ENCODE results near the gene CD59. TPM values are rescaled to one million over a fixed set of nuclear protein-coding genes. Genes with fewer than 3 reads are reported as not detected.

CD59 gene
- total and polyA plus RNA-seq, 2 of the 13 experiments (the other 11 are each of a cell fraction or from before 2014, with no cell fraction given): 127 to 289 TPM

GRCh38 chr11:33770236-33770635 lies 34.0 kb upstream of the CD59 start (continued):
- TF ChIP-seq ZNF639 (CRISPR knock-in tag; conservative IDR thresholded peaks at IDR 0.05): no peak

- H3K4me2 ChIP-seq (ENCODE audit: low read depth, low read length): no peak overlapping the region
- no peak for FAIRE-seq
- no peak for TF ChIP-seq BCLAF1 (IDR thresholded peaks at IDR 0.05)
- TF ChIP-seq ZNF207 (IDR thresholded peaks at IDR 0.05; ENCODE audit: borderline replicate concordance): no peak
- TF ChIP-seq KDM3A (CRISPR knock-in tag; IDR thresholded peaks at IDR 0.05; ENCODE audit: low read depth): no peak
- TF ChIP-seq CERS6 (CRISPR knock-in tag; IDR thresholded peaks at IDR 0.05): no peak
- TF ChIP-seq CC2D1A (CRISPR knock-in tag; IDR thresholded peaks at IDR 0.05): no peak
- no peak for TF ChIP-seq REST (IDR thresholded peaks at IDR 0.05; ENCODE audit: borderline replicate concordance in 1 of 2, low read depth in 1 of 2, low read length in 2 of 2)
- TF ChIP-seq DNMT3B (CRISPR knock-in tag; conservative IDR thresholded peaks at IDR 0.05): no peak
- no peak for TF ChIP-seq ZNF20 (CRISPR knock-in tag; IDR thresholded peaks at IDR 0.05)
- no peak for TF ChIP-seq ZNF383 (CRISPR knock-in tag; IDR thresholded peaks at IDR 0.05; ENCODE audit: borderline replicate concordance)
- TF ChIP-seq ZNF564 (CRISPR knock-in tag; IDR thresholded peaks at IDR 0.05): no peak
- TF ChIP-seq HOXA5 (CRISPR knock-in tag; IDR thresholded peaks at IDR 0.05): no peak
- no peak for TF ChIP-seq XRCC5 (optimal IDR thresholded peaks at IDR 0.05; ENCODE audit: low read length)
- TF ChIP-seq ZNF550 (CRISPR knock-in tag; IDR thresholded peaks at IDR 0.05; ENCODE audit: borderline replicate concordance): no peak
- TF ChIP-seq KDM4B (CRISPR knock-in tag; IDR thresholded peaks at IDR 0.05): no peak
- TF ChIP-seq SRSF1 (optimal IDR thresholded peaks at IDR 0.05; ENCODE audit: low read depth, low read length): no peak
Observed at GRCh38 chr11:33769542-33769941, 33.3 kb upstream of the CD59 start.

More at GRCh38 chr11:33769542-33769941, 33.3 kb upstream of the CD59 start:
- intact Hi-C loops (cut with micrococcal nuclease; ENCODE audit: unreplicated experiment) (no loop called here), in situ Hi-C loops (cut with HindIII; ENCODE audit: extremely low pct_ligation_motif_present, low pct_unique_long_range_greater_than_20kb) (no loop called here)
- no TSS peak for BruUV-seq (replicated peaks)
- Histone ChIP-seq H3K4me3 (replicated peaks in 1 of 3; ENCODE audit: insufficient read depth in 1 of 3, low read depth in 2 of 3, low read length in 3 of 3) (no peak overlapping the region), H3K27ac (ENCODE audit: extremely low read length, insufficient read depth, low read length) (no peak overlapping the region), H3K4me1 (ENCODE audit: insufficient read depth, low read length) (peaks cover 25% of the 10 kb centered on the region), H4K20me1 (ENCODE audit: insufficient read depth, low read length) (peaks cover 5% of the 10 kb centered on the region; the same call in 1 of the 2 replicates), H3K27me3 (ENCODE audit: control insufficient read depth in 1 of 2, insufficient read depth in 2 of 2, low read length in 2 of 2) (peaks cover 0 to under 1% of the 10 kb centered on the region in 2 experiments; a peak in 1 of 5 replicates), H3K36me3 (replicated peaks in 1 of 2; ENCODE audit: control insufficient read depth in 1 of 2, insufficient read depth in 2 of 2, low read length in 2 of 2) (peaks cover 1 to 36% of the 10 kb centered on the region in 2 experiments; a peak in 4 of 5 replicates), H2AFZ (ENCODE audit: low read length) (no peak overlapping the region), H3K9ac (ENCODE audit: insufficient read depth, low read depth, low read length) (no peak overlapping the region), H3K79me2 (ENCODE audit: insufficient read depth, low read length) (peaks cover 4% of the 10 kb centered on the region), H3K9me3 (ENCODE audit: low read length) (no peaks in the 10 kb centered on the region)
- ChIA-PET CTCF (ENCODE audit: low intra/inter-chr PET ratio, low total read pairs) (no interaction called here), POLR2A (no interaction called here)
- WGBS (ENCODE audit: low lambda C conversion rate): 99% methylated on average over 4 of the region's 4 CpGs
- DNase-seq (ENCODE audit: low spot score) (no peak), ATAC-seq (no peak)

Measured in HepG2 (cell line).